Right lobe of liver (tissue), 6 donors: ENCODE measurements around the gene ADAMTS6. TPM values are rescaled to one million over a fixed set of nuclear protein-coding genes. Genes with fewer than 3 reads are reported as not detected.

Experiments used
- ATAC-seq, 4 donors: fragments of 200-7000 bp; cut with Tn5 transposase; one replicate each; pipeline ENCODE4 v1.9.1; 2020; ENCODE audit warnings: mild to moderate bottlenecking in 4 of 4, moderate library complexity in 4 of 4
- DNase-seq, 3 donors: peaks; one replicate each; pipeline ENCODE4 v3.0.0-alpha.2; 2020
- H3K27ac ChIP-seq, 3 donors: fragments of 200-600 bp; one replicate each; pipeline ENCODE4 v1.8.0; 2022
- H3K27me3 ChIP-seq, 2 donors: fragments of 200-600 bp; one replicate each; pipeline ENCODE4 v1.8.0; 2022
- H3K36me3 ChIP-seq, 4 donors: fragments of 200-600 bp; sonication (generic) in 1 of 4; one replicate each; pipeline versions ENCODE4 v1.5.1 to v1.8.0; 2017 to 2022; ENCODE audit warnings: control low read depth in 1 of 4
- H3K4me1 ChIP-seq, 4 donors: fragments of 200-600 bp; sonication (generic) in 1 of 4; one replicate each; pipeline versions ENCODE4 v1.5.1 to v1.8.0; 2017 to 2022; ENCODE audit warnings: control low read depth in 1 of 4
- H3K4me3 ChIP-seq, 3 donors: fragments of 200-600 bp; one replicate each; pipeline ENCODE4 v1.8.0; 2022
- H3K9me3 ChIP-seq, 4 donors: fragments of 200-600 bp; sonication (generic) in 1 of 4; one replicate each; pipeline versions ENCODE4 v1.5.1 to v1.8.0; 2017 to 2022; ENCODE audit warnings: control low read depth in 1 of 4
- POLR2A ChIP-seq: fragments of 450-650 bp; IDR thresholded peaks from one replicate; pipeline ENCODE4 v1.6.1; 2017; ENCODE audit warnings: antibody characterized with exemption, mild to moderate bottlenecking
- WGBS: methylation state at CpG from one replicate; pipeline ENCODE4 v1.1.6; 2018; ENCODE audit warnings: low coverage, low lambda C conversion rate; ENCODE audit not compliant: insufficient coverage; ENCODE audit errors: missing lambda C conversion rate; 5-methylcytosine and 5-hydroxymethylcytosine counted together
- intact Hi-C, 2 donors: fragments of 100-400 bp; cut with DNase I; formaldehyde crosslinking; loops; one replicate each; pipeline versions ENCODE4 v1.11.2 to v1.14.1; 2022
- total RNA-seq, 6 experiments: library from RNA; depleted of rRNA in 2 of 6; stranded (reverse); fragments of >200 nt in 2 of 6; fragmentation: NEBNext Ultra II Directional in 3 of 6; extraction: Animal tissue kit (Norgen Biotek cat#: 25700) in 3 of 6; gene quantifications; one replicate each; pipeline versions ENCODE4 v1.1.0 to v1.2.4, GENCODE V29; 2016 to 2023
- TF ChIP-seq, protein P1 (sequence below), 4 donors: fragments of 200-600 bp in 3 of 4; fragments of 450-650 bp in 1 of 4; IDR thresholded peaks; one replicate each; pipeline versions ENCODE4 v1.5.1 to v1.8.0; 2016 to 2022; ENCODE audit warnings: antibody characterized with exemption in 4 of 4, mild to moderate bottlenecking in 2 of 4
- donor health status: DM: no; HTN: yes; CAD: no.
- donor health status: DM: no; HTN: no; CAD: no.
- donor health status: DM: no; HTN: no; CAD: no.
- donor health status: DM: no; HTN: yes; CAD: no.
- donor health status: DM: no; HTN: yes; CAD: no.

The ADAMTS6 gene
- total RNA-seq, 6 experiments from 2014 or later: 0.17 to 0.56 (median 0.40) TPM

DNA sequence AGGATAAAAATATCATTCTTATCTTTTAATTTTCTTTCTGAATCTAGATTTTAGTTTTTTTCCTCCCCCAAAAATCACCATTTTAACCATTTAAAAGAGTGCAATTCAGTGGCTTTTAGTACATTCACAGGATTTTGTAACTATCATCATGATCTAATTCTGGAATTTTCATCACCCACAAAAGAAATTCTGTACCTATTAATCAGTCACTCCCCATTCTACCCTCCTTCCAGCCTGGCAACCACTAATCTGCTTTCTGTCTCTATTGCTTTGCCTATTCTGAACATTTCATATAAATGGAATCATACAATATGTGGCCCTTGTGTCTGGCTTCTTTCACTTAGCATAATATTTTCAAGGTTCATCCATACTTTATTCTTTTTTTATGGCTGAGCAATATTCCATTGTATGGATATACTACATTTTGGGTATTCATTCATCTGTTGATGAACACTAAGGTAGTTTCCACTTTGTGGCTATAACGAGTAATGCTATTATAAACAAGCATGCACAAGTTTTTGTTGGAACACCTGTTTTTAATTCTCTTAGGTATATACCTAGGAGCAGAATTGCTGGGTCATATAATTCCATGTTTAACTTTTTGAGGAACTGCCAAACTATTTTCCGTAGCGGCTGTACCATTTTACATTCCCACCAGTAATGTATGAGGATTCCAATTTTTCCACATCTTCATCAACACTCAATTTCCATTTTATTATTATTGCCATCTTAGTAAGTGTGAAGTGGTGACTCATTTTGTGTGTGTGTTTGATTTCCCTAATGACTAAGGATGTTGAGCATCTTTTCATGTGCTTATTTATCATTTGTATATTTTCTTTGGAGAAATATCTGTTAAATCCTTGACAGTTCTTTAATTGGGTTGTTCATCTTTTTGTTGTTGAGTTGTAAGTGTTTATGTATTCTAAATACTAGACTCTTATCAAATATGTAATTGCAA is 372.7 kb downstream of the ADAMTS6 start:
- no peak for DNase-seq
- Histone ChIP-seq H3K9me3 (no peaks in the 10 kb centered on the region), H3K27ac (no peak overlapping the region), H3K27me3 (no peaks in the 10 kb centered on the region), H3K36me3 (no peaks in the 10 kb centered on the region), H3K4me3 (no peak overlapping the region), H3K4me1 (no peaks in the 10 kb centered on the region)
- intact Hi-C loops: no loop called here
- no peak for TF ChIP-seq POLR2A
- TF ChIP-seq, protein P1, sequence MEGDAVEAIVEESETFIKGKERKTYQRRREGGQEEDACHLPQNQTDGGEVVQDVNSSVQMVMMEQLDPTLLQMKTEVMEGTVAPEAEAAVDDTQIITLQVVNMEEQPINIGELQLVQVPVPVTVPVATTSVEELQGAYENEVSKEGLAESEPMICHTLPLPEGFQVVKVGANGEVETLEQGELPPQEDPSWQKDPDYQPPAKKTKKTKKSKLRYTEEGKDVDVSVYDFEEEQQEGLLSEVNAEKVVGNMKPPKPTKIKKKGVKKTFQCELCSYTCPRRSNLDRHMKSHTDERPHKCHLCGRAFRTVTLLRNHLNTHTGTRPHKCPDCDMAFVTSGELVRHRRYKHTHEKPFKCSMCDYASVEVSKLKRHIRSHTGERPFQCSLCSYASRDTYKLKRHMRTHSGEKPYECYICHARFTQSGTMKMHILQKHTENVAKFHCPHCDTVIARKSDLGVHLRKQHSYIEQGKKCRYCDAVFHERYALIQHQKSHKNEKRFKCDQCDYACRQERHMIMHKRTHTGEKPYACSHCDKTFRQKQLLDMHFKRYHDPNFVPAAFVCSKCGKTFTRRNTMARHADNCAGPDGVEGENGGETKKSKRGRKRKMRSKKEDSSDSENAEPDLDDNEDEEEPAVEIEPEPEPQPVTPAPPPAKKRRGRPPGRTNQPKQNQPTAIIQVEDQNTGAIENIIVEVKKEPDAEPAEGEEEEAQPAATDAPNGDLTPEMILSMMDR (IDR thresholded peaks at IDR 0.05): no peak
- WGBS: 65% methylated on average over 3 of the region's 3 CpGs
- no peak for ATAC-seq

DNA sequence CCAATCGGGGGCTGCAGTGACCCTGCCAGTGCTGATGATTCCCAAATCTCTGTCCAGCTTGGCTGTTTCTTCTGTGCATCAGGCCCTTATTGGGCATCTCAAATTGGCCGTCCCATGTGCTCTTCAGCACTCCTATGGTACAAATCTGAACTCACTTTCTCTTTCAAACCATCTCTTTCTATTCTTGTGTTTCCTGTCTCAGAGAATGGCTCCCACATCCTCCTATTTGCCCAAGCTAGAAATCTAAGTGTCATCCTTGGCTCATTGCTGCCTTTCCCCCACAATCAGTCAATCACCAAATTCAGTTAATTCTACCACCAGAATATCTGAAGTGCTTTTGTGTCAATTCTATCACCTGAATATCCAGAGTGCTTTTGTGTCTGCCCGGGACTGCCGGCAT is 376.4 kb downstream of the ADAMTS6 start:
- Histone ChIP-seq H3K36me3 (no peaks in the 10 kb centered on the region), H3K4me3 (no peak overlapping the region), H3K27me3 (no peaks in the 10 kb centered on the region), H3K27ac (no peak overlapping the region), H3K9me3 (no peaks in the 10 kb centered on the region), H3K4me1 (peaks cover 0 to 4% (median 1%) of the 10 kb centered on the region in 4 donors)
- WGBS: 85% methylated on average over 4 of the region's 4 CpGs
- no peak for ATAC-seq
- intact Hi-C loops: no loop called here
- TF ChIP-seq, protein P1 (IDR thresholded peaks at IDR 0.05): no peak
- no peak for TF ChIP-seq POLR2A
- DNase-seq: no peak

DNA sequence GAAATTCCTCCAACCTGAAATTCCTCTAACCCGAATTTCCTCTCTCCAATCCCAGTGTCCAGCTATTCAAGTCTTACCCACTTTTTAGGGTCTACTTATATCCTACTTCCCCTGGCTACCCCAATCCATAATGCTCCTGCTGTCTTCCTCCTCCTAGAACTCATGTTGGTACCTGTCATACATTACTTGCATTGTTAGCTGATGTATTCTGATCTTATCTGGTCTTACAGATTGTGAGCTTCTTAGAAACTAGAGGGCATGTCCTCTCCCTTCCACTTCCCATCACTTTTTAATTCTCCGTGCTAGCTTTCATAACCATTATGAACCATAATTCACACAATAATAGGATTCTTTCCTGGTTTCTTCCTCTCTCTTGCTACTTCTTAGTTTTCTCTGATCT is 376.9 kb downstream of the ADAMTS6 start:
- Histone ChIP-seq H3K9me3 (no peaks in the 10 kb centered on the region), H3K27ac (no peak overlapping the region), H3K27me3 (no peaks in the 10 kb centered on the region), H3K36me3 (no peaks in the 10 kb centered on the region), H3K4me3 (no peak overlapping the region), H3K4me1 (peaks cover 0 to 4% (median 1%) of the 10 kb centered on the region in 4 donors)
- TF ChIP-seq POLR2A: no peak
- TF ChIP-seq, protein P1 (IDR thresholded peaks at IDR 0.05): no peak
- intact Hi-C loops: no loop called here
- ATAC-seq (no peak), DNase-seq (no peak)
- 70% methylated on average over 2 of the region's 2 CpGs for WGBS

DNA sequence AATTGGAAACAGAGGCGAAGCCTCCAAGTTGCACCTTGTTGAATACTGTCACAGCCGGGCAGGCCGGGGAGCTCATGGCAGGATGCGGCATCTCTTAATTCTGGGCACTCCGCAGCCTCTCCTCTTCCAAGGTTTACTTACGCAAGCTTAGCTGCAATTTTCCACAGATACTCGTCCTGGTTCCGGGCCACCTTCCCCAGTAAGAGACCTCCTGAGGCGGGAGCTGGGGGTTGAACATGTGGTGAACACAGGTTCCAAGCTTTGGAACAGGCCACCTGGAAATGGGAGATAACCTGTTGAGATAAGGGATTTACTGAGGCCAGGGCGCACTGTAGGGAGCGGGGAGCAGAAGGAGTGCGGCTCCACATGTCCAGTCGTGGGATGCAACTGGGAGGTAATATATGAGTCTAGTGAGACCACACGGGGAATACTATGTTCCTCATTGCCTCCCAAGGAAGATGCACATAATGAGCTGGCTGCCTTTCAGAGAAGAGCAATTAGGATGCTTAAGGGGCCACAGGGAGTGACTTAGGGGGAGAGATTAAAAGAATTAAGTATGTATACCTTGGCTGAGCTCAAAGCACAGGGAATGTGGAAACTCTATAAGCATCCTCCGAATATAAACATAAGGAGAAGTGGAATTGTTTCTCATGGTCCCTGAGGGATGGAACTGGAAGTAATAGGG is 377.8 kb downstream of the ADAMTS6 start:
- ATAC-seq: peak in 3 of 4 donors; percentile 4 to 35 (median 14)
- Histone ChIP-seq H3K9me3 (no peaks in the 10 kb centered on the region), H3K27me3 (no peaks in the 10 kb centered on the region), H3K36me3 (no peaks in the 10 kb centered on the region), H3K4me3 (peak overlapping the region in 2 of 3 donors; percentile 63 to 71), H3K4me1 (peaks cover 0 to 4% (median 1%) of the 10 kb centered on the region in 4 donors), H3K27ac (no peak overlapping the region)
- DNase-seq: peak in 1 of 3 donors; percentile 38
- intact Hi-C loops: no loop called here
- 67% methylated on average over 9 of the region's 15 CpGs for WGBS
- no peak for TF ChIP-seq POLR2A
- TF ChIP-seq, protein P1 (IDR thresholded peaks at IDR 0.05): no peak
